SW480 (cell line): ENCODE measurements around the gene TMEM164.
A peak's percentile ranks its signal among the peaks of the same experiment; 100 is the strongest.

Experiments
- DNase-seq: peaks from one replicate; pipeline ENCODE4 v3.0.0-alpha.2; 2016; ENCODE audit warnings: low spot score

TMEM164 gene

DNA sequence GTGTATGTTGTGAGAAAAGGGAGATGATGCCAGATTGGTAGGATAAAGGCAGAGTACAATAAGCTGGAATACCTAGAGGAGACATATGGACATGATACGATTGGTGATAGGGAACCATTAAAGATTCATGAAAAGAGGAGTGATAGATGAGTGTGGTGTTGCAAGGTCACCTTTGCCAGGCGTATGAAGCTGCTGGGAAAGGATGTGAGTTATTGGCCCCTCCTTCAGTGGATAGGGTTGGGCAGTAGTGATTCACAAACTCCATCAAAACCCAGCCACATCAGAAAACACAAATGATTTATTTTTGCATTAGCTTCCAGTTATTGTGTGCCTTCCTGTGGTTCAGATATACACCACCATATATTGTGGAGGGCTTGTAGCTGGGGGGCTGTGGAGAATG lies 34.3 kb downstream of the TMEM164 start:
- peak; percentile 9 for DNase-seq

DNA sequence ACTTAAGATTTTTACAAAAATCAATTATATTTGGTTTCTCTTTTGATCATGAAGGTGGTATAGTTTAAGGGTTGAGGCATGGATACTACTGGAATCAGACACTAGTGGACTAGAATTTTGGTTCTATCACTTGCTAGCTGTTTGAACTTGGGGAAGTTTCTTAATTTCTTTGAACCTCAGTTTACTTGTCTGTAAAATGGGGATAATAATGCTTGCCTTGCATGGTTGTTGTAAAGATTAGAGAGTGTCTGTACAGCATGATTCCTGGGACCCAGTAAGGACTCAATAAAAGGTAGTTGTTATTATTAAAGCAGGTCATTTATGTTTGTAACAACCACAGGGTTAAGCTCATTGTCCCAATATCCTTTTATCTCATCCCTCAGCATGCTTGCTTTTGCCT lies 36.0 kb downstream of the TMEM164 start:
- DNase-seq = no peak

DNA sequence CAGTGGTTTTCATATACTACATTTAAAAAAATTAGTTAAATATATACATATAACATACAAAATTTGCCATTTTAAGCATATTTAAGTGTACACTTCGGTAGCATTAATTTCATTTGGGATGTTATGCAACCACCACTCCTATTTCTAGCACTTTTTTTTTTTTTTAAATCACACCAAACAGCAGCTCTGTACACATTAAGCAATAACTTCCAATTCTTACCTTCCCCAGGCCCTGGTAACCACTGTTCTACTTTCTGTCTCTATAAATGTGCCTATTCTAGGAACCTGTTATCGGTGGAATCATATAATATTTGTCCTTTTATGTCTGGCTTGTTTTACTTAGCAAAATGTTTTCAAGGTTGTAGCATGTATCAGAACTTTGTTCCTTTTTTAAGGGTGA lies 39.1 kb downstream of the TMEM164 start:
- DNase-seq = no peak

DNA sequence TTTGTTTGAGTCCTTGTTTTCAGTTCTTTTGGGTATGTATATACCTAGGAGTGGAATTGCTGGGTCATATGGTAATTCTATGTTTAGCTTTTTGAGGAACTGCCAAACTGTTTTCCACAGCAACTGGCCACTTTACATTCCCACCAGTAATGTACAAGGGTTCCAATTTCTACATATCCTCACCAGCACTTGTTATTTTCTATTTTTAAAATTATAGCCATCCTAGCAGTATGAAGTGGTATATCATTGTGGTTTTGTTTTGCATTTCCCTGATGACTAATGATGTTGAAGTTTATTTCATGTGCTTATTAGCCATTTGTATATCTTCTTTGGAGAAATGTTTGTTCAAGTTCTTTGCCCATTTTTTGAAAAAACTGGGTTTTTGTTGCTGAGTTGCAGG lies 39.6 kb downstream of the TMEM164 start:
- DNase-seq = no peak

DNA sequence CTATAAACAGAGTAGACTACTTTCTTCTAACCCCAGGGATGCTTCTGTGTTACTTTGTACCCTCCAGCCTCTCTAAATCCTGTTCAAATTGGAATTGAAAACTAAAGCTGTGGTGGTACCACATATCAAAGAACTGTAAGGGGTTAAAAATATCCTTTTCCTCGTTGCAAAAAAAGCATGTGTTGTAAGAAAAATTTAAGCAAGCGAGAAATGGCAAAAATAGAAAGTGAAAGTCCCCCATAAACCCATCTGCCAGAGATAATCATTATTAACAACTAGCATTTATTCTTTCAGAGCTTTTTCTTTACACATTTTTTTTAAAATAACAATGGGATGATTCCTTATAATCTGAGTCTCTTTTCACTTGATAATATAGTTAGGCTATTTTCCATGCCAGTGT lies 40.6 kb downstream of the TMEM164 start:
- no peak for DNase-seq

DNA sequence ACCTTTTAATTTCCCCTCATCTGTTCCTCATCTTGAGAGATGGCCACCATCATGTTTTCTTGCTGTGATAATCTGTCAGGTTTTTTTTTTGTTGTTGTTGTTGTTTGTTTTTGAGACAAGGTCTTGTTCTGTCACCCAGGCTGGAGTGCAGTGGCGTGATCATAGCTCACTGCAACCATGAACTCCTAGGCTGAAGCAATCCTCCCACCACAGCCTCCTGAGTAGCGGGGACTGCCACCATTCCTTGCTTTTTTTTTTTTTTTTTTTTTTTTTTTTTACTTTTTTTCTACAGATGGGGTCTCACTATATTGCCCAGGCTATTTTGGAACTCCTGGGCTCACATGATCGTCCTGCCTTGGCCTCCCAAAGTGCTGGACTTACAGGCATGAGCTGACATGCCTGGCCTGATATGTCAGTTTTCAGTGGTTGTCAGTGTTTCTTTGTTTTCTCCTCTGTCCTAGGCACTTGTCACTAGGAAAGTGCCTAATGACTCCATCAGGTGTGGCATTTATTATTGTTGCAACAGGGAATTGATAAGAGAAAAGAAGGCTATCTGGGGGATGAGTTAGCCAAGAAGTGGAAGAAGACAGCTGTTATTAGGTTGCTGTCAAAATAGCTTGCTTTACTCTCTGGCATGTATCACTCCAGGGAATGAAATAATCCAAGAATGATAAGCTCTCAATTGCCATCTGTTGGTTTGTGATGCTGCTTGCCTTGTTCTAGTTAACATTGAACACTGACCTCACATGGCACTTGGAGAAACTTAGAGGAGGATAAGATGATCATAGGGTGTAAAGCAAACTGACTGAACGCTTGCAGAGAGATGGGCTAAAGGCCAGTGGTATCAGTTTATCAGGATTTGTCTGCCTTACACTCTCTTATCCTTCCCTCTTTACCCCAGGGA lies 41.7 kb downstream of the TMEM164 start:
- no peak for DNase-seq

DNA sequence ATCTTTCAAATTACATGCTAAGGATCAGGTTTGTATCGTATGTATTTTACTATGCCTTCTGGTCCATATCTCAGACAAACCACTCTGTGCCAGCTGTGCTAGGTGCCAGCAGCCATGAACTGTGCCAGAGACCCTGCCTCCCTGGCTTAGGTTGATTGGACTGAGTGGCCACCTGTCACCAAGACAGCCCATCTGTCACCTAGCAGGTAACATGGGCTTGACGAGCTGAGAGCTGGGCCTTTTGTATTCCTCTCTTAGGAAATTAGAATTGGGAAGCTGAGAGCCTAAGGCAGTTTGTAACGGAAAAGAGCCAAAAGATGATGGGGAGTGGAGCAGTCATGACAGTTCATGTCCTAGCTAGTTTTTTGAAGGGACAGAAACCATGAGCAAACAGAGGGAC lies 42.5 kb downstream of the TMEM164 start:
- DNase-seq = no peak

DNA sequence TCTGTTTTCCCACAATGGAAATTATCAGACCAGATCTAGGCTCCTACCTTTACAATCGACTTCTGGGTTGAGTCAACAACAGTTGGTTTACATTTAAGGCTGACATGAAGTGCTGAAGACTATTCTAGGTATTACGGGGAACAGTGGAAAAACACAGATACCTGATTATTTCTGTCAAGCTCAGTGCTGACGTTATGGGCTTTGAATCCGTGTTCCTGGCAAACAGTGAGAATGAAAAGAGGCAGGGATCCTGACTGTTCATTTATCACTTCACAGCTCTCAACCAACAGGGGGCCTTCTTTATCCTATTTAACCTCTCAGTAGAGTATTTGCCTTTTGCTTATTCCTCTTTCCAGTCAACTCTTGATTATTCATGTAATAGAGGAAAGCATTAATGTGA lies 43.1 kb downstream of the TMEM164 start:
- no peak for DNase-seq

DNA sequence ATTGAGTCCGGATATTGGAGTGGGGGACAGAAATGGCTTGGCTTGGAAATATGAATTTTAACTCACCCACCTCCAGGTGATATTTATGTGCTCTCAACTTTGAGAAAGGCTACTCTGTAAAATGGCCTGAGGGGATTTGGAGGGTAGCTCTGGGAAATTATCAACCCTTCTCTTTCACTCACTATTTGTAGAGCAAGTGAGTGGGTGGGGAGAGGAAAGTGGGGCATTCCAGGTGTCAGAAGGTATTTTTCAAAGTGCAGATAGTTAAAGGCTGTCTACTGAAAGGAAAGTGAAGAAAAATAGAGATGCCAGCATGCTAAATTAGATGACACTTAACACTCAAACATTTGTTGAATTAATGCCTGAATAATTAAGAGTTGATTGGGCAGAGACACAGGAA lies 44.1 kb downstream of the TMEM164 start:
- no peak for DNase-seq

DNA sequence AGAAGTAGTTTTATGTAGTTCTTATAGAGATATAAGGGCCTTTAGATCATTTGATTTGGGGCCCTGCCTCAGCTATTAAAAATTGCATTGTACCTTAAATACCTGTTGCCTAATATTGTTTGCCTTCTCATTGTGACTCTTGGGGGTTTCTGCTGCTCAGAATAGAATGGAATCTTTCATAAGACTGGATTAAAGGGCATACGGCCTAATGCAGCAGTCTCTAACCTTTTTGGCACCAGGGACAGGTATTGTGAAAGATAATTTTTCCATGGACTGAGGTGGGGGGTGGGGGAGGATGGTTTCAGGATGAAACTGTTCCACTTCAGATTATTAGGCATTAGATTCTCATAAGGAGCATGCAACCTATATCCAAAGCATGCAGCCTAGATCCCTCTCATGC lies 46.2 kb downstream of the TMEM164 start:
- DNase-seq = no peak

DNA sequence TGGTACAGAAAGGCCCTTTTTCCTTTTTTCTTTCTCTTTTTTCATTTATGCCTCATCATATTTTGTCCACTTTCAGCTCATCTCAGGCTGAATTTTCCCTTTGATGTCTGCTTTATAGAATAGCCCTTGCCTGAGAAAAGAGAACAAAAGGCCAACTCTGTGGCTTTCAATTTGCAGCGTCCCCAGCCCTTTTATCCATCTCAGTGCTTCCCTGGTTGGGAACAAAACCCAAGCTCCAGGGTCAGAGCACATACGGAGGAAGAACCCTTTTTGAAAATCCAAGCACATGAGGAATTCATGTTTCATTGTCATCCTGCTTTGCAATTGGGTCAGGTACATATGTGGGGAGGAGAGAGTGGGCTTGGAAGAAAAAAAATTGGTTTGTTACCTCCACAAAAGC lies 47.5 kb downstream of the TMEM164 start:
- DNase-seq = no peak

DNA sequence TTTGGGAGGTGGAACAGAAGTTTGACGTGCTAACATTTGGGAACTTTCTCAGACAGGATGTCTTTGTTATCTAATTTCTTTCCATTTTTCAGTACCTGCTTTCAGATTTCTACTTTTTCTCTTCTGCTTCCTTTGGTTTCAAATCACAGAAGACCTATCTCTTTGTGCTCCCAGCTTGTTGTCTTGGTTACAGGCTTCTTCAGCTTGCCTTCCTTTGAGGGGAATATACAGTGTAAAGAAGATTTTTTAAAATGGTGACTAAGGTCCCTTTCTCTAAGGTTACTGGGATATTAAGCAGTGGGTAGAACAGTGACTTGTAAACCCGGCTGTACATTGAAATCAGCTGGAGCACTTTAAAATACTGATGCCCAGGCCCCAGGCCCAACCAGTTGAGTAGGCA lies 48.0 kb downstream of the TMEM164 start:
- no peak for DNase-seq

DNA sequence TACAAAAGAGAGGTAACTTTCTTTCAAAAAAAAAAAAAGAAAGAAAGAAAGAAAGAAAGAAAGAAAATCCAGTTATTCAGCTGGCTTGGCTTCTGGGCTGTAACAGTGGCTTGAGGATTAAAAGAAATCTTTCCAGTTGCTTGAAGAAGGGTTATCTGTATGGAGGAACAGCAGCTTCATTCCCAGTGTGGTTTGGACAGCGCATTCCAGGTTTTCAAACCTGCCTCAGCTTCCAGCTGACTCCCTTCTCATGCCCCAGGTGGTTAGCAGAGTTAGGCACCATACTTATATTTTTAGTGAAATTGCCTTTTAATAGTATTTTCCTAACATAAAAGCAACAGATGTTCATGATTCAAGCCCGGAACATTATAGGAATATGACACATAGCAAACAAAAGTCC lies 48.6 kb downstream of the TMEM164 start:
- no peak for DNase-seq

DNA sequence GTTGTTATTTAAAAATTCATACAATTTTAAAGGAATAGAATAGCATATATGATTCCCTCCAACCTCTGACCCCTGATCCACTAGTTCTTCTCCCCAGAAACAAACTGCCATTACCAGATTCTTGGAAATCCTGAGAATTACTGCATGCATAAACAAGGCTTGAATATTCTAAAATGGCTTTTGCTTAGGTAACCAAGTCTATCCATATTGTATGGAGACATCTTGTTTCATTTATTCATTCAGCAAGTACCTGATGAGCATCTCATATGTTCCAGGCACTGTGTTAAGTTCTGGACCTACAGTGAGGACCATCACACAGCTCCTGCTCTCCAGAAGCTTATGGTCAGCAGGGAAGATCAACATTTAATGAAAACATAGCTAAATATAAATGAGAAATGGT lies 49.4 kb downstream of the TMEM164 start:
- DNase-seq = no peak

DNA sequence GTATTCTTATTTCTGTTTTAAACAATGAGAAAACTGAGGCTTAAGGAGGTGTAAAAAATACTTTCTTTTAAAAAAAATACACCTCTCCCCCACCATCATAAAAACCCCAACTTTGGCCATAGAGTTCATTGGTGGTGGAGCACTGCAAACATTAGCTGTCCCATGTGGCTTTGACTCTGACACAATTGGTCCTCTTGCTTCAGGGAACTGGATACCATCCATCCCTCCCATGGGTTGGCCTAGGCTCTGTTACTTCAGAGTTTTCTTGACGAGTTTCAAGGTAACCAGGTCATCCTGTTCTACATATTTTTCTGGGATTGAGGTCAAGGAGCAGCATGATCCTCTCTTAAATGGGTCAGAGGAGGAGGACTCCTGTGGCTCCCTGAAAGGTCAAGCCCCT lies 50.5 kb downstream of the TMEM164 start:
- DNase-seq = no peak

DNA sequence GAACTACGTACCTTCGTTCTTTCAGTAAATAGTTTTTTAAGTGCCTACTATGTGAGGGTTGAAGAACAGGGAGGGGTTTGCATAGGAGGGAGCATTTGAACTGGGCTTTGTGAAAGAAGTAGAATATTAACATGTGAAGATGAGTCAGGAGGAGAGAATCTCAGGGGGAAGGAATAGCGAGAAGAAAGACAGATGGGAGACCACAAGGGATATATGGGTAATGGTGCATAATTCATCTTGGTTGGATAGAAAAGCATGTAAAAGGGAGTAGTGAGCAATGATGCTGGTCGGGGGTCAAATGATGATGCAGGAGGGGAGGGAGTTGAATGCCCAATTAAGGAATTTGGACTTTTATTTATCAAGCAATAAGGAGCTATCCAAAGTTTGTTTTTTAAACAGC lies 52.7 kb downstream of the TMEM164 start:
- no peak for DNase-seq

DNA sequence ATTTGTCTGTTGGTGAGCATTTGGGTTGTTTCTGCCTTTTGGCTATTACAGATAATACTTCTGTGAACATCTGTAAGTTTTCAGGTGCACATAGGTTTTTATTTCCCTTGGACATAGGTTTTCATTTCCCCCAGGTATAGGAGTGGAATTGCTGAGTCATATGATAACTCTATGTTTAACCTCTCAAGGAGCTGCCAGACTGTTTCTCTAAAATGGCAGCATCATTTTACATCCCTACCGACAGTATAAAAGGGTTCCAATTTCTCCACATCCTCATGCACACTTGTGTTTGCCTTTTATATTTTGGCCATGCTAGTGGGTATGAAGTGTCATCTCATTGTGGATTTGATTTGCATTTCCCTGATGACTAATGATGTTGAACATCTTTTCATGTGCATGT lies 53.5 kb downstream of the TMEM164 start:
- DNase-seq = no peak

DNA sequence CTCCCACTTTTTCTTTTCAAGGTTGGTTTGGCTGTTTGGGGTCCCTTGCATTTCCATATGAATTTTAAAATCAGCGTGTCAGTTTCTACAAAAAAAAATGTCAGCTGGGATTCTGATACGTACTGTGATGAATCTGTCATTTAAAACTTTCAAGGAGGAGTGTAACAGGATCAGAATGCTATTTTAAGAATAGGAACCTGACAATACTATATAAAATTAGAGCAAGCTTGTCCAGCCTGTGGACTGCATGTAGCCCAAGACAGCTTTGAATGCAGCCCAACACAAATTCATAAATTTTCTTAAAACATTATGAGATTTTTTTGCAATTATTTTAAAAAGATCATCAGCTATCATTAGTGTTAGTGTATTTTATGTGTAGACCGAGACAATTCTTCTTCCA lies 56.5 kb downstream of the TMEM164 start:
- DNase-seq = no peak

DNA sequence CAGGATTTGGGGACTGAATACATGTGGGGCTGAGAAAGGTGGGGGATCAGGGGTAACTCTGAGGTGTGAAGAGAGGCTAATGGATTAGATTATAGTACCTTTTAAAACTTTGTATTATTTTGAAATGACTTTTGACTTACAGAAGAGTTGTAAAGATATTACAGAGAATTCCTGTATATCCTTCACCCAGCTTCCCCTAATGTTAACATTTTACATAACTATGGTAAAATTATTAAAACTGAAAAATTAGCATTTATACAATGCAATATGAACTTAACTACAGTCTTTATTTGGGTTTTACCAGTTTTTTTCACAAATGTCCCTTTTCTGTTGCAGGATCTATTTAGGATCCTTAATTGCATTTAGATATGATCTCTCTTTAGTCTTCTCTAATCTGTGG lies 57.4 kb downstream of the TMEM164 start:
- no peak for DNase-seq

DNA sequence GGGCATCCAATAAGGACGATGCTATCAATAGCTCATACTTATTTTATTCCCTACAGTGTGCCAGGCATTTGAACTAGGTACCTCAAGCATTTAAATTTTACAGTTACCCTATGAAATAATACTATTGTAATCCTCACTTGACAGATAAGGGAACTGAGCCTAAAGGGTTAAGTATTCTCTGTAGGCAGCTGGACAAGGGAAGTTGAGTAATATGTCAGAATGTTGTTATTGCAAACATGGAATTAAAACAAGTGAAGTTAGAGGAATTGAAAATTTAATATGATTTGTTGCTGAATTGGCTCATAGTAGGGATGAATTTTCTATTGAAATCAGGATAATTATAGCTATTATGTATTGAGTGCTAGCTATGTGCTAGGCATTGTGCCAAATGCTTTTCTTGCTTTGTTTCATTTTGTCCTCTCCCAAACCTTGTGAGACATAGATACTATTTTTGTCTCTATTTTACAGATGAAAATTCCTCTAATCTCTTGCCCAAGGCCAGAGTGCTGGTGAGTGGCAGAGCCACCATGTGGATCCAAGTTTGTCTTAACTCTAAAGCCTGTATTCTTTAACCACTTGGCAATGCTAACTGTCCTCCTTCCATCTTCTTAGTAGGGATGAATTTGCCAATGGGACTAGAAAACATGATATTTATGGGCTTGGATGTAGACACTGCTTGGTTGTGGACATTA lies 58.1 kb downstream of the TMEM164 start:
- DNase-seq = no peak

DNA sequence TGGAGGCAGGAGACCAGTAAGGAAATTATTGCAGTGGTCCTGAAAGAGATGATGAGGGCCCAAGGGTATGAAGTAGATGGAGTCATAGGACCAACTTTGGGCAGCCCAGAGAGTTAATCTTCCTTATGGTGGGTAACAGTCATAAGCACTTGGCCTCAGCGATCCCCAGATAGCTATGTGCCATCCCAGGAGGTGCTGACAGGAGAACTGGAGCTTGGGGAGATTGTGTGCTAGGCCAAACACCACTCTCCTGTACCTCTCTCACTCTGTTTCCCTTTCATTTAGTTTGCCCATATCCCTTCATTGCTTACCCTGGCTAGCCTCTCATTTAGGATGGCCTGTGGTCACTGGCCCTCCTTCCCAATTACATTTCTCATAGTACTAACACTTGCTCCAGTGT lies 60.0 kb downstream of the TMEM164 start:
- DNase-seq = no peak

DNA sequence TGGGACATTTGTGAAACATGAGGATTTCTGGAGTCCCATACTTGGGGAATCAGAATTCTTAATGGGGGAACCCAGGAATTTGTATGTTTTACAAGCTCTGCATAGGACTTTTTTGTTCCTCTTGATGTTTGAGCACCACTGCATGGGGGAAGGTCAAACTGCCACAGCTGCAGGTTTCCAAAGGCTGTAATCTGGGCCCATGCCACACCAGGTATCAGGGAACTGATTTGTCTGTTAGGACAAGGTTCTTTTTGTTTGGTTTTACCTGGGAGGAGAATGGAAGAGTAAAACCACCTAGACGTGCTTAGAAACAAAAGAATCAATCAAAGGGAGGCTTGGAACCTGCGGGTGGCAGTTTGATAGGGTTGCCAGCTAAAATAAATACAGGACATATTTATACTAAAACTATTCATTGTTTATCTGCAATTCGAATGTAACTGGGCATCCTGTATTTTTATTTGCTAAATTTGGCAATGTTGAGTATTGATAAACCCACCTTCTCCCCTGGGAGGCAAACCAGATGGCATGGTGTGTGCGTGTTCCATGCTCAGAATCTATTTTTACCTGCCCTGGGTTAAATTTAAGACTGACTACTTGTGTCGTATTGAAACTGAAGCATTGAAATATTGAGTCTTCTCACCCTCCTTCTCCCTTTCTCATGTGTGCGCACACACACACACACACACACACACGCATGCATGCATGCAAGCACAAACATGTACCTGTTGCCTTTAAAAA lies 63.7 kb downstream of the TMEM164 start:
- DNase-seq = no peak

DNA sequence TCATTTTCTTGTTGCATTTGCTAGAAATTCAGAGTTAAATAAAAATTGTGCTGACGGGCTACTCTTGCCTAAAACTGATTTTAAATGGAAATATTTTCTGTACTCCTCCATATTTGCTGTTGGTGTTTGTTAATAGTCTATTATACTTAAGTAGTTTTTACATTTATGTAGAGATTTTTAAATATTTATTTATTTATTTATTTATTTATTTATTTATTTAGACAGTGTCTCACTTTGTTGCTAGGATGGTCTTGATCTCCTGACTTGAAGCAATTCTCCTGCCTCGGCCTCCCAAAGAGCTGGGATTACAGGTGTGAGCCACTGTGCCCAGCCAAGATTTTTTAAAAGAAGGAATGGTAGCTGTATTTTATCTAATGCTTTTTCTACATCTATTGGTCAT lies 68.1 kb downstream of the TMEM164 start:
- DNase-seq = no peak
